NT2/D1 (cell line): ENCODE results near the gene TENM3.

Experiments
- SUZ12 ChIP-seq: IDR thresholded peaks from 2 replicates; pipeline ENCODE4 v1.6.1; 2011; ENCODE audit not compliant: insufficient read length, insufficient read depth; ENCODE audit errors: extremely low read depth
- YY1 ChIP-seq: IDR thresholded peaks from 2 replicates; pipeline ENCODE4 v1.6.1; 2011; ENCODE audit not compliant: insufficient read length, insufficient read depth
- ZNF274 ChIP-seq: IDR thresholded peaks from 2 replicates; pipeline ENCODE4 v1.6.1; 2011; ENCODE audit warnings: mild to moderate bottlenecking, low read depth, low read length

GRCh38 chr4:182846036-182846435 is 602.8 kb downstream of the TENM3 start:
- TF ChIP-seq ZNF274 (no peak), YY1 (no peak), SUZ12 (no peak)
